PC-9 (cell line): ENCODE results near the gene IFT20.

Experiments used
- CTCF ChIP-seq: fragments of 200-600 bp; sonication (generic); conservative IDR thresholded peaks from 2 replicates; pipeline ENCODE4 v1.6.1; 2017; ENCODE audit warnings: mixed run types, antibody characterized with exemption, mild to moderate bottlenecking, moderate library complexity
- EZH2 ChIP-seq: fragments of 200-600 bp; sonication (generic); IDR thresholded peaks from 2 replicates; pipeline ENCODE4 v1.8.0; 2017; ENCODE audit warnings: antibody characterized with exemption, low read depth

GRCh38 chr17:28285965-28286364 is 49.3 kb downstream of the IFT20 start:
- TF ChIP-seq CTCF (no peak), EZH2 (no peak)
